ENCODE results near the gene SVOPL. TPM values are rescaled to one million over a fixed set of nuclear protein-coding genes. Genes with fewer than 3 reads are reported as not detected.
A peak's percentile ranks its signal among the peaks of the same experiment; 100 is the strongest.

Gene SVOPL
- total RNA-seq, 1 experiment from 2014 or later: 1.1 TPM

DNA sequence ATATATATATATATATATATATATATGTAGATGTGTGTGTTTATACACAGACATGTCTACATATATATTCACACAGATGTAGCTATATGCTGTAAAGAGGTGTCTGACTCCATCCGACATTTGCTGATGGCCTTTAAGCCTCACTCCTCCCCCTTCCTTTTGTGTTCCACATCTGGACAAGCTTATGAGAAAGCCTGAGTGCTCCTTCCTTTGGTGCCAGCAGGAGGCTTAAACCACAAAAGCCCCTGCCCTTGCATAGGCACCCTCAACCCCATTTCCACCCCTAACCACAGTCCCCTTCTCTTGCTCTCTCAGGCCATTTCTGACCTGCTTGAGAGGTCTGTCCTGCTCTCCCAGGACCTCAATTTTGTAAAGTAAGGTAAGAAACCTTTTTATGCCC is 98.7 kb downstream of the SVOPL start:
- no peak overlapping the region for H2BK120ac ChIP-seq (ENCODE audit: low read depth, low read length, poor library complexity, severe bottlenecking)
- H4K5ac ChIP-seq (ENCODE audit: insufficient read length, low read depth, low read length): no peak overlapping the region
- H2BK20ac ChIP-seq (ENCODE audit: low read depth, low read length, poor library complexity, severe bottlenecking): no peak overlapping the region
- H3K14ac ChIP-seq (ENCODE audit: insufficient read depth, low read length): no peak overlapping the region
- Mint-ChIP-seq H3K4me3 (no peak overlapping the region), H3K27me3 (ENCODE audit: low read depth) (no peaks in the 10 kb centered on the region), H3K4me1 (no peaks in the 10 kb centered on the region), H3K27ac (peak overlapping the region in 1 of 3 experiments; percentile 89; a peak in 1 of 7 replicates), H3K9me3 (peaks cover 2 to 13% of the 10 kb centered on the region in 2 experiments; a peak in 2 of 5 replicates), H3K36me3 (ENCODE audit: insufficient read depth in 1 of 3, low read depth in 3 of 3) (peaks cover 2 to 14% (median 12%) of the 10 kb centered on the region in 3 experiments; a peak in 5 of 7 replicates)
- H3K4ac ChIP-seq (ENCODE audit: low read depth, low read length): no peak overlapping the region
- no peaks in the 10 kb centered on the region for H3K4me1 ChIP-seq (ENCODE audit: insufficient read depth, low read length)
- no peak overlapping the region for H2BK12ac ChIP-seq (ENCODE audit: insufficient read length, low read depth, low read length)
- H2AK5ac ChIP-seq (ENCODE audit: insufficient read length, low read length): no peak overlapping the region
- H3K4me2 ChIP-seq (ENCODE audit: insufficient read depth, insufficient read length, low read length): no peak overlapping the region
- H3K79me2 ChIP-seq (ENCODE audit: insufficient read depth, low read length): no peaks in the 10 kb centered on the region
- no peak overlapping the region for H3K27ac ChIP-seq (ENCODE audit: insufficient read length, low read depth, low read length)
- no peaks in the 10 kb centered on the region for H3K79me1 ChIP-seq (ENCODE audit: insufficient read depth, low read depth, low read length, poor library complexity, severe bottlenecking)
- H2BK15ac ChIP-seq (ENCODE audit: low read depth, low read length): no peak overlapping the region
- no peaks in the 10 kb centered on the region for H4K20me1 ChIP-seq (ENCODE audit: control insufficient read depth, insufficient read depth, insufficient read length)
- TF ChIP-seq, protein P1, sequence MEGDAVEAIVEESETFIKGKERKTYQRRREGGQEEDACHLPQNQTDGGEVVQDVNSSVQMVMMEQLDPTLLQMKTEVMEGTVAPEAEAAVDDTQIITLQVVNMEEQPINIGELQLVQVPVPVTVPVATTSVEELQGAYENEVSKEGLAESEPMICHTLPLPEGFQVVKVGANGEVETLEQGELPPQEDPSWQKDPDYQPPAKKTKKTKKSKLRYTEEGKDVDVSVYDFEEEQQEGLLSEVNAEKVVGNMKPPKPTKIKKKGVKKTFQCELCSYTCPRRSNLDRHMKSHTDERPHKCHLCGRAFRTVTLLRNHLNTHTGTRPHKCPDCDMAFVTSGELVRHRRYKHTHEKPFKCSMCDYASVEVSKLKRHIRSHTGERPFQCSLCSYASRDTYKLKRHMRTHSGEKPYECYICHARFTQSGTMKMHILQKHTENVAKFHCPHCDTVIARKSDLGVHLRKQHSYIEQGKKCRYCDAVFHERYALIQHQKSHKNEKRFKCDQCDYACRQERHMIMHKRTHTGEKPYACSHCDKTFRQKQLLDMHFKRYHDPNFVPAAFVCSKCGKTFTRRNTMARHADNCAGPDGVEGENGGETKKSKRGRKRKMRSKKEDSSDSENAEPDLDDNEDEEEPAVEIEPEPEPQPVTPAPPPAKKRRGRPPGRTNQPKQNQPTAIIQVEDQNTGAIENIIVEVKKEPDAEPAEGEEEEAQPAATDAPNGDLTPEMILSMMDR (conservative IDR thresholded peaks at IDR 0.05): no peak
- no peak overlapping the region for H3K56ac ChIP-seq (ENCODE audit: insufficient read length, low read depth, low read length)
- no peak overlapping the region for H3T11ph ChIP-seq (ENCODE audit: low read length)
- no peak overlapping the region for H2AFZ ChIP-seq (ENCODE audit: low read length)
- H4K91ac ChIP-seq (ENCODE audit: insufficient read length, low read depth, low read length): no peak overlapping the region
- H3K9ac ChIP-seq (ENCODE audit: extremely low read depth, insufficient read length, low read length): no peak overlapping the region
- no peak overlapping the region for H3K18ac ChIP-seq (ENCODE audit: insufficient read length, low read depth, low read length)
- H2BK5ac ChIP-seq (ENCODE audit: insufficient read length, low read length): no peak overlapping the region
- no peak overlapping the region for H3K23ac ChIP-seq (ENCODE audit: insufficient read length, low read depth, low read length)
- H3K23me2 ChIP-seq (ENCODE audit: insufficient read length, low read depth, low read length, poor library complexity, severe bottlenecking): no peaks in the 10 kb centered on the region
- no CpG with 5 or more reads among the region's 1 CpG for WGBS (ENCODE audit: extremely low coverage, insufficient read length, low lambda C conversion rate)
- no peaks in the 10 kb centered on the region for H3K9me3 ChIP-seq (ENCODE audit: control insufficient read depth, low read depth, low read length)
- H3K27me3 ChIP-seq (ENCODE audit: insufficient read depth, low read length): no peaks in the 10 kb centered on the region
- DNase-seq: no peak
- H4K8ac ChIP-seq (replicated peaks; ENCODE audit: insufficient read length, low read depth, low read length): no peak overlapping the region
